Muscle of arm (tissue), 14 donors: ENCODE results near the gene ASB6. TPM values are rescaled to one million over a fixed set of nuclear protein-coding genes. Genes with fewer than 3 reads are reported as not detected.
A peak's percentile ranks its signal among the peaks of the same experiment; 100 is the strongest.

ENCODE experiments used
- DNase-seq: peaks from one replicate; pipeline ENCODE4 v3.0.0-alpha.2; 2013
- long read RNA-seq, 11 donors: transcript quantifications; one replicate each; lab custom pipeline, GENCODE V29; 2026
- polyA plus RNA-seq, 12 donors: library from polyadenylated mRNA; unstranded; fragments of 120-200 nt; gene quantifications; one replicate each; pipeline ENCODE4 v1.2.1, GENCODE V29; 2013; ENCODE audit not compliant: insufficient read length in 12 of 12

ASB6 gene, protein sequence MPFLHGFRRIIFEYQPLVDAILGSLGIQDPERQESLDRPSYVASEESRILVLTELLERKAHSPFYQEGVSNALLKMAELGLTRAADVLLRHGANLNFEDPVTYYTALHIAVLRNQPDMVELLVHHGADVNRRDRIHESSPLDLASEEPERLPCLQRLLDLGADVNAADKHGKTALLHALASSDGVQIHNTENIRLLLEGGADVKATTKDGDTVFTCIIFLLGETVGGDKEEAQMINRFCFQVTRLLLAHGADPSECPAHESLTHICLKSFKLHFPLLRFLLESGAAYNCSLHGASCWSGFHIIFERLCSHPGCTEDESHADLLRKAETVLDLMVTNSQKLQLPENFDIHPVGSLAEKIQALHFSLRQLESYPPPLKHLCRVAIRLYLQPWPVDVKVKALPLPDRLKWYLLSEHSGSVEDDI
- polyA plus RNA-seq: 10 to 100 TPM in 9 of 12 donors, 1 to 10 TPM in 2, not detected in 1; 9.2 to 14.5 (median 11.6) TPM
- long read RNA-seq, donor 1, partial matches to known transcripts: 7 of 9 reads
- long read RNA-seq, donor 1, other reads (novel, unspliced or antisense): 0 of 9 reads
- long read RNA-seq, donor 2, partial matches to known transcripts: 9 of 37 reads
- long read RNA-seq, donor 2, other reads (novel, unspliced or antisense): 25 of 37 reads
- long read RNA-seq, donor 3: 0 reads
- long read RNA-seq, donor 4, partial matches to known transcripts: 0 of 1 reads
- long read RNA-seq, donor 4, other reads (novel, unspliced or antisense): 0 of 1 reads
- long read RNA-seq, donor 5: 0 reads
- long read RNA-seq, donor 6, partial matches to known transcripts: 0 of 1 reads
- long read RNA-seq, donor 6, other reads (novel, unspliced or antisense): 0 of 1 reads
- long read RNA-seq, donor 7, partial matches to known transcripts: 7 of 8 reads
- long read RNA-seq, donor 7, other reads (novel, unspliced or antisense): 0 of 8 reads
- long read RNA-seq, donor 8, partial matches to known transcripts: 0 of 2 reads
- long read RNA-seq, donor 8, other reads (novel, unspliced or antisense): 0 of 2 reads
- long read RNA-seq, donor 9, partial matches to known transcripts: 0 of 2 reads
- long read RNA-seq, donor 9, other reads (novel, unspliced or antisense): 0 of 2 reads
- long read RNA-seq, donor 10, partial matches to known transcripts: 0 of 20 reads
- long read RNA-seq, donor 10, other reads (novel, unspliced or antisense): 18 of 20 reads
- long read RNA-seq, donor 11, partial matches to known transcripts: 0 of 3 reads
- long read RNA-seq, donor 11, other reads (novel, unspliced or antisense): 0 of 3 reads

DNA sequence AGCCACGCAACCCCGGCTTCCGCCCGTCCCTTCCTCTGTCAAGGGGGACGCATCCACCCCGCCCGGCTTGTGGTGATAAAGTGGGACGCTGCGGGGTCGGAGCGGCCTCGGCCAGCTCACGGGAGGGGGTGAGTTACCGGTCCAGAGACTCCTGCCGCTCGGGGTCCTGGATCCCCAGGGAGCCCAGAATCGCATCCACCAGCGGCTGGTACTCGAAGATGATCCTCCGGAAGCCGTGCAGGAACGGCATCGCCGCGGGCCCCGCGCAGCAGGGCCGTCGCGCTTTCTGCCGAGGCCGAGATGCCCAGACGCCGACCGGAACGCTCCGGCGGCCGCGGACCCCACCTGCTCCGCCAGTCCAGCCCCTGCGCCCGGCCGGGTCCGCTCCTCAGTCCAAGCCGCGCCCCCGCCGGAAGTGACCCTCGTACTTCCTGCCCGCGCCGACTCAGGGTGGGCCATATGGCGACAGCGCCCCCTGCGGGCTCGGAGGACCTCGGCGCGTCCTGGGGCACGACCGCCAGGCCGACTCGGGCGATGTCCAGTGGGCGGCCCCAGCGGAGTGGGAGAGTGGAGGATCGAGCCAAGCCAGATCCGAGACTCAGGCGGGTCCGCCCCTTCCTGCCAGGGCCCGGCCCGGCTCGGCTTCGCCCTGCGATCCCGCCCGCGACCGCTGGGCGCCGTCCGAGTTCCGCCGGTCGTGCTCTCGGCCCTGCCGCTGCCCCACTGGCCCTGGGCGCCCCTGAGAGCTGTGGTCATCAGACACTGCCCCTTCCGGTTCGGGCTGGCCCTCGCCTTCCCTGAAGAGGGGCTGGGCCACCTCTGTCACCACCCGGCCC, at the start of gene ASB6:
Gene ASB6 (minus strand): TSS at position 402 of the 836 bp plus-strand sequence. CDS start 152 bp downstream, at position 250.
- DNase-seq: peak; percentile 98

DNA sequence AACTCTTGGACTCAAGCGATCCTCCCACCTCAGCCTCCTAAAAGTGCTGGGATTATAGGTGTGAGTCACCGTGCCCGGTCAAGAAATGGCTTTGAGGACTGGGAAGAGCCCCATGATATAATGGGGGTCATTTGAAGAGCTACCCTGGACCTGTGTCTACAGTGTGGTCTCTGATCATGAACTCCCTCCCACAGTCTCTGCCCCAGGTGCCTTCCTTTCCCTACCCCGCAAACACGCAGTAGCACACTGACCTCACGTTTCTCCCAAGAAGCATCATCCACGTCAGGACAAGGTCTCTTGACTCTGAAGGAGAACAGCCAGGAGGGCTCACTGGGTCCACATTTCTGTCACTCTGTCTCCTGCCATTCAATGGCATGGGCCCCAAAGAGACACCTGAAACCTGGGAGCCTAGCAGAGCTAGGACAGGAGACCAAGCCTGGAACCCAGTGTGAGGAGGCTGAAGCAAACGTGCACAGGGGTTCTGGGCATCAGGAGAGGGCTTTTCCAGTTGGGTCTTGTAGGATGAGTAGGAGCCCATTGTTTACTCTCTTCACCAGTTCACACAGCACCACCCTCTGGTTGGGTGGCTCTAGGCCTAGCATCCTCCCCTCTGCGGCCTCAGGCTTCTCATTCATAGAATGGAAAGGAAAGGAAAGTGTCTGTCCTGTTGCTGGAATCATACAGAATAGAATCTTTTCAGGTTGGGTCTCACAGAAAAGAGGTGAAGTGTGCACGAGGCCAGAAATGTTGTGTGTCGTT, 46.5 kb upstream of the ASB6 start:
- no peak for DNase-seq

DNA sequence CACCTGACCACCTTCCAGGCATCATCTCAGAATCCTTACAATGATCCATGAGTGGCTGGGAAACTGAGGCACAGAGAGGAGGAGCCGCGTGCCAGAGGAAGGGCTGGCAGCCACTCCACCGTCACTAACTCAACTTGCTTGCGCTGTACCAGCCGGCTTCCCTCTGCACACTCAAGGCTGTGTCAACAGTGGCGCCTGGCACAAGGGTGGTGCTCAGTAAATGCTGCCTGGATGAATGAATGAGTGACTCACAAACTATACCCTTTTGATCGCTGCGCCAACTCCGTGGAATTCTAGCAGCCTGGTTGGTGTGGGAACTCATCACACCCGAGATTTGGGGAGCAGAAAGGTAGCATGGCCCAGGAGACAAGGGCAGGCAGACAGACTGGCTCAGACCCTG, 45.4 kb upstream of the ASB6 start:
- DNase-seq: no peak

DNA sequence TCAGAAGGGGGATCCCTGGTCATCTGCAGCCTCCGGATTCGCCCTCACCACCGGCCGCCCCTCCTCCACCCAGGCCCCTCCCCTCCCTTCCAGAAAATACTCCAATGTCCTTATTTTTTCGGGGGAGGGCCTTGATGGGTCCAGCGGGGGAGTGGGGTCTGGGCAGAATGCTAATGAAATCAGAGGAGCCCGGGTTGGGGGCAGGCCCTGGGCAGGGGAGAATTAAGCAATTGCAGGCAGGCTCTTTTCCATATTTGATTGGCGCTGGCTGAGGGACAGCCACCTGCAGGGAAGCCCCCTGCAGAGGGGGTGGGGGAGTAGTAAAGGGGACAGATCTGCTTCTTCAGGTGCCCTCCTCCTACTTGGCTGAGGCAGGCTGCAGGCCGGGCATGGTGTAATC, 44.8 kb upstream of the ASB6 start:
- DNase-seq: no peak

DNA sequence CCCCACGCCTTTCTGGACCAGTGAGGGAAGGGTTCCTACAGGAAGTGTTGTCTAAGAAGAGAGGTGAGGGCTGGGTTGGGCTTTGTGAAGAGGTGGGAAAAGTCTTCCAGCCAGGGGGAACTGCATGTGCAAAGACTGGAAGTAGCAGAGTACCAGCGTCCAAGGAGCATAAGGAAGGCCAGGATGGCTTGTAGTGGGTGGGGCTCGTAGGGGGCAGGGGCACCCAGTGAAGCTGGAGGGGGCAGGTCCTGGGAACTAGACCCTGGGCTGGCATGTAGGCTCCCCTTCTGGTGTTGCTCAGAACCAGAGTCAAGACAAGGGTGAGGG, 43.9 kb upstream of the ASB6 start:
- no peak for DNase-seq

DNA sequence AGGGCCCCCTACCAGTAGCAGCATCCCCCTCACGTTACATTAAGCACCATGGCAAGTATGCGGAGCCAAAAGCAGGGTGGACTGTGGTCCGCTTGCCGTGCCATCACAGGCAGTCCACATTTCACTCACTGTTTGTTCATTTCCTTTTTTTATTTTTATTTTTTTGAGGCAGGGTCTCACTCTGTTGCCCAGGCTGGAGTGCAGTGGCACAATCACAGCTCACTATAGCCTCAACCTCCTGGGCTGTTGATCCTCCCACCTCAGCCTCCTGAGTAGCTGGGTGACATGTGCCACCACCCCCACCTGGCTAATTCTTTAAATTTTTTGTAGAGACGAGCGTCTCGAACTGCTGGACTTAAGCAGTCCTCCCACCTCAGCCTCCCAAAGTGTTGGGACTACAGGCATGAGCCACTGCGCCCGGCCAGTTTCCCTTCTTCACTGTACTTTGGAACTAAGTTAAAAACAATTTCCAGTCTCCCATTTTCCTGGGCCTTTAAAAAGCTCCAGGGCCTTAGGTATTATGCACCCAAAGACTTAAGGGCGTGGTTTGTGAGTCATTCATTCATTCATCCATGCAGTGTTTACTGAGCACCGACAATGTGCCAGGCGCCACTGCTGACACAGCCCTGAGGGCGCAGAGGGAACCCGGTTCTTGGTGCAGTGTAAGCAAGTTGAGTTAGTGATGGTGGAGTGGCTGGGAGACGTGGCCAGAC, 43.4 kb upstream of the ASB6 start:
- DNase-seq: no peak

DNA sequence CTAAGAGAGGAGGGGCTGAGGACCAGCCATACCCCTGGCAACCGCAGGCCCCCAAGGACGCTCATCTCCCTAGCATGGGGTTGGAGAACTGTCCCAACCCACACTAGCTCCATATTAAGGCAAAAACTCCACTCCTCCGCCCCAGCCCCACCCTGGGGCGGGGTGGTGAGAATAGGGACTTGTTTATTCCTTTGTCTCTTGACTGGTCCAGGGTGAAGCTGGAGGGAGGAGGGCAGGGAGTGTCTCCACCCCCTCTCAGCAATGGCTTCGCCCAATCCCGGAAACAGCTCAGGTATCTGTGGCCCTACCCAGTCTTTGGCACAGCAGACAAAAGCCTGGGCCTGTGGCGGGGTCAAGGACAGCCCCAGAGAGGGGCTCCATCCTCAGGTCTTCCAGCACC, 40.4 kb upstream of the ASB6 start:
- DNase-seq: no peak

DNA sequence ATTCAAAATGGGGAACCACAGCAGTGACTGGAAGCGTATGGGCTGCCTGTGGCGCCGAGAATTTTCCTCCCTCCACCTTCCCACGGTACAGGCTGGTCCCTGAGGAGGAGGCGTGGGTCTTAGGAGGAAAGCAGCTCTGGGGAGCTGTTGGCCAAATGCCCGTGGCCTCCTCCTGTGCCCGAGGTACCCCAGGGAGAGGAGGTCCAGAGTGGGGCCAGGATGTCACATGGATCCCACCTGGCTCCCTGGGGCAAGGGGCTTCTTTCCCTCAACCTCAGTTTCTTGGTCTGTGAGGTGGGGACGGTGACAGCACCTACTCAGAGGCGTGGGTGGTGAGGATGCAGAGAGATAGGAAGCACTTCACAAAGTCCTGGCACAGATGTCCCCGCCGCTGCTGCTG, 40.0 kb upstream of the ASB6 start:
- no peak for DNase-seq

DNA sequence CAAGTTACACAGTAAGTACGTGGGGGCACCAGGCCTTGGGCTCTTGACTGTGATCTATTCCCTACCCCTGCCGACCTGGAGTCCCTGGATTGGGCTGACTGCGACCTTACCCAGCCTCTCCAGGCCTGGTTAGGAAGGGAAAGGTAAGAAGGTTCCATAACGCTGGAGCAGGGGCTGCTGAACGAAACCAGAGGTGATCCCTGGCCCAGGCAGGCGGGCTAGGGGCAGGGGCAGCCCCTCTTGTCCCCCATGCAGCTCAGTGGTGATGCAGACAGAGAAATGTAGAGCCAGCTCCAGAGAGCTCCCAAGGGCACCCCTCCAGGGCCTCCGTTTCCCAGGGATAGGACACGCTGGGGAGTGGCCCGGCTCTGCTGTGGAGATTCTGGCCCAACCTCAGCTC, 37.6 kb upstream of the ASB6 start:
- DNase-seq: no peak

DNA sequence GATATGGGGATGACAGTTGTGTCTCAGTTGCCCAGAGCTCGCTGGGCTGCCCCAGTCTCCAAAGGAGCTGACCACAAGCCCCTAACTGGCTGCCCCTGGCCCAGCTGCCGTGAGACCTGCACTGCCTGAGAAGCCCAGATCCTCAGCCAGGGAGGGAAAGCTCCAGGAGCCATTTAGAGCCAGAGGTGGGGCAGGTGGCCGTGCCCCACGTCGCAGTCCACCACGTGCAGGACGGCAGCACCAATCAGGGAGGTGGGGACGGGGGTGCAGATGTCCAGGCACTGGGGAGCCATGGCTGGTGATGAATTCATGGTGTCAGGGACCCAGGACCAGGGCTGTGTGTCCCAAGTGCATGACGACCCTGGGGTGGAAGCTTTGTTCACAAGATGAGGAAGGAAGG, 36.9 kb upstream of the ASB6 start:
- no peak for DNase-seq

DNA sequence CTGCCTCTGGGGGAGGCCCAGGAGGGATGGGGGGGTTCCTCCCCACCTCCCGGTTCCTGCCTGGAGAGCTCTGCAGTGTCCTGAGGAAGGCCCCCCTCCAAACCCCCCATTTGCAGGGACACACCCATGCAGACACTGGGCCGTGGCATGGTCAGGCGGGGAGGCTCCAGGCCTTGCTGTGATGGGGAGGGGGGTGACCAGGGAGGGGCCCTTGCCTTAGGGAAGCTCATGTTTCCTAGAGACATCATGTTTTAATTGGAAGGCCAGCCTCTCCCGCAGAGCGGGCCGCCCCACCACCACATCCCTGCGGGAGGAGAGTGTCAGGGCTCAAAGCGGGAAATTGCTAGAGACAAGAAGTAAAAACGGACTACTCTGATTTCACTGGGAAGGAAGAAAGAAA, 35.5 kb upstream of the ASB6 start:
- peak; percentile 48 for DNase-seq

DNA sequence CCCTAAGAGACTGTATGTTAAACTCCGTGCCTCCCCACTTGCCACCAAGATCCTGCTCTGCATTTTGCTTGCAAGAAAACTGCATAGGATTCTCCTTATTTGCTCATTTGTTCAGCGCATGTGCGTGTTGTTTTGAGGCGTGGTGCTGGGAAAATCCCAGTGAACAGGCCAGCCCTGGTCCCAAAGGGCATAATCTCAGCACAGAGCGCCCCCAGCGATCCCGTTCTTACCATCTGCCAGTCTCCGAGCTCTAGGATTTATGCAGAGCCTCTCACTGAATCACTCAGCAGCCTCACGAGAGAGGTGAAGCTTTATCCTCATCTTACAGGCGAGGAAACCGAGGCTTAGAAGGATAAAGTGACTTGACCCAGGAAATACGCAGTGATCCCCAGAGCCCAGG, 35.0 kb upstream of the ASB6 start:
- DNase-seq: no peak

DNA sequence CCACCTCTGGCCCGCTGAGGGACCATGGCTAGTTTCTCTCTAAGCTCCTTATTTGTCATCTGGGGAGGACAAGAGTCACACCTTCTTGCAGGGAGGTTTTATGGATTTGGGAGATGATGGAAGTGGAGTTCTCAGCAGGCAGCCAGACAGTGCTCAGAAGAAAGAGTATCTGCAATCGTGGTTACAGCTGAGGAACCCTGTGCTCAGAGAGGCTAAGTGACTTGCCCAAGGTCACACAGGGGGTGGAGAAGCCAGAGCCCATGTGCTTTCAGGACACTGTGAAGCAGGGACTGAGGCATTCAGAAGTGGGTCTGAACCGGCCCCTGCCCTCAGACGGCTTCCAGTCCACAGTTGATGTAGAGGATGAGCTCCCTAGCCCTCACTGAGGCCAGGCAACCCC, 34.3 kb upstream of the ASB6 start:
- no peak for DNase-seq

DNA sequence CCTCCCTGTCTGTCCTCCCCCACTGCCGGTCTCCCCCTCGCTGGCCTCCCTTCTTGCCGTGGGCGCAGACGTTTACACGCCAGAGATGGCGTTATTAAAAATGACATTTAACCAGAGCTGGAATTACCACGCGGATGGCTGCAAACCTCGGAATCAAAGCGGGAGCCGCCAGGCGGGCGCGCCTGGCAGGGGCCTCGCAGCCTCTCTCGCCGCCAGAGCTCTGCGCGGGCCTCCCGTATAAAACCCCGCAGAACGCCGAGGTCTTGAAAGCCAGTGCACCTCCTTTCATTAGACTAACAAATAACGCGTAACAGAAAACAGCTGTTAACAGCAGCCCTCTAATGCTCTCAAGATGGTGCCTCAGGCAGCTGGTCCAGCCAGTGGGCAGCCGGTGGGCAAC, 33.7 kb upstream of the ASB6 start:
- no peak for DNase-seq

DNA sequence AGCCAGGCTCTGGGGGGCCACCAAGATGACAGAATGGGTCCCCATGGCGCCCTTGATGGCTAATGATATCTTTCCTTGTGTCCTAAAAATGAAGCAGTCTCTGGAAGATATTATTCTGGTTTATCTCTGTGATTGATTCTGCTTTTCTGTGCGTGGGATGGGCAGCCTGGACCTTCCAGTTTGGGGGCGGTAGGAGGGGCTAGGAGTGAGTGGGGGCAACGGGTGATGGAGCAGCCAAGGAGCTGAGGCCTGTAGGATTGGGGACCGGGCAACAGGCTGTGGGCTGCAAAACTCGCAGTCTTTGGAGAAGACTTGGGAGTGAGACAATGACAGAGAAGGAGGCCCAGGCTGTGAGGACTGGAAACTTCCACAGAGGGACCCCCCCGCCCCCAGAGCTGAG, 32.3 kb upstream of the ASB6 start:
- no peak for DNase-seq

DNA sequence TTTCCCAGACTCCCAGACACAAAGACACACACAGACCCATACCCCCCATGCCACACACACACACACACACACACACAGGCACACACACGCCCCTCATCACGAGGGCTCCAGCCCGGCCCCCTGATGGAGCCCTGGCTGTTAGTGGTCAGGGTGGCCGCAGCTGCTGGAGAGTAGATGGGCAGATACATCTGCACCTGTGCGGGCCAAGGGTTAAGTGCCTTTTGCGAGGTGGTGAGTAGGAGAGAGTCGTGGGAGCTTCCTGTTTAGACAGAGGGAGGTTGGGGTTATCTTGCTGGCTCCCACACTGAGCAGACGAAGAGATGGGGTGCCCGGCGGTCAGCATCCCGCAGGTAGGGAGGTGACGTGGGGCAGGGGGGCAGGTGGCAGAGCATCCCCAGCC, 31.7 kb upstream of the ASB6 start:
- DNase-seq: no peak

DNA sequence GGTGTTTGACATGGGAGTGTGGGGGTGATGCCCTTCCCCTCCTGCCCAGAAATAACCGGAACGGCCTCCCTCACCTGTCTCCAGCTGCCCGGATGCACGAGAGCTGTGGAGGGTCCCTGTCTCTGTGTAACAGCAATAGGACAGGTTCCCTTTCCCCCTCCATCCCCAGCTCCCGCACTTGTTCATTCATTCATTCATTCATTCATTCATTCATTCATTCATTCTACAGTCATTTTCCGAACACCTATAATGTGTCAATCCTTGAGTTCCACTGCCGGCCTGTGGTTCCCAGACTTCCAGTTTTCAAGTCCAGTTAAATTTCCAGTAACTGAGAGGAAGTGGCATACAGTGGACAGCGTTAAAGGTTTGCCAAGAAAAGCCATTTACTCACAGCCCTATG, 30.8 kb upstream of the ASB6 start:
- DNase-seq: no peak

DNA sequence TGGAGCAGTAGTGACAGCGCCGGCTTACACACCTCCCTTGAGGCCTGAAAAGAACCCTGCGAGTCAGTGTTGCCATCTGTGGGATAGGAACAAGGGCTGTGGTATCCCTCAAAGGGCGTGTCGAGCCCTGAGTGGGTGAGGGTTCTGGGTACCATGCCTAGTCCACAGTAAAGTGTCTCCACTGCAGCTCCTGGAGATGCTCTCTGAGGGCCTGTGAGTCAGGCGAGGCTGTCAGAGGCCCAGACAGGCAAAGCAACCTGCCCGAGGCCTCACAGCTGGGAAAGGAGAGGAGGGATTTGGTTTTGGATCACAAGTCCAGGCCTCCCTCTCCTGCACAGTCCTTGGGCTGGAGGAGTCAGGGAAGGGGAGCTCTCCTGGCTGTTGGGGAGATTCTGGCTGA, 29.6 kb upstream of the ASB6 start:
- no peak for DNase-seq

DNA sequence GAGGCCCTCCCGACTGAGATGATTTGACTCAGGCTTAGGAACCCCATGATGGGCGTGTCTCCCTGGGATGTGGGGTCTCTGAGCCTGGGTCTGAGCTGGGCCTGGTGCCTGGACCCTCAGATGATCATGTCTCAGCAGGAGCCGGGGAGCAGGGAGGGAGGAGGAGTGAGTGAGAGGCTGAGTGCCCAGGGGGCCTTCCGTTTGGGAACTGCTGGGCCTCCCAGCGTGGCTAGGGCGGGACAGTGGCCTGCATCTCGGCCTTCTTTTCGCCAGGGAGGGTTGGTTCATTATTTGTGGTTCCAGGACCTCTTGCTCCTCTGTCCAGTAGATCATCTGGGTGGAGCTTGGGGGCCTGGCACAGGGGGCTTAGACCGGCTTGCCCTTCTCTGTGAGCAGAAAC, 29.1 kb upstream of the ASB6 start:
- no peak for DNase-seq

DNA sequence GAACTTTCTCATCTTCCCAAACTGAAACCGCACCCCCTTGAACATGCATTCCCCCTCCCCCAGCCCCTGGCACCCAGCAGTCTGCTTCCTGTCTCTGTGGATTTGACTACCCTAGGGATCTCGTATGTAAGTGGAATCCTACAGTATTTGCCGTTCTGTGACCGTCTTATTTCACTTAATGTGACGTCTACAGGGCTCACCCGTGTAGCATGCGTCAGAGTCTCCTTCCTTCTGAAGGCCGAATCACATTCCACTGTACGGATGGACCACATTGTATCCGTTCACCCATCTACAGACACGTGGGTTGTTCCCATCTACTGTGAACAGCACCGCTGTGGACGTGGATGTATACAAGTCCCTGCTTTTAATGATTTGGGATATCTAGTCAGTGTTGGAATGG, 28.0 kb upstream of the ASB6 start:
- DNase-seq: no peak
